HG03520 (cell line): ENCODE results near the gene PSEN1.

ENCODE experiments used
- ATAC-seq: cut with Tn5 transposase; IDR thresholded peaks from one replicate; pipeline ENCODE4 v1.9.1; 2021; ENCODE audit warnings: mild to moderate bottlenecking, moderate library complexity; ENCODE audit not compliant: unreplicated experiment

The PSEN1 gene

GRCh38 chr14:73136387-73137225 is at the start of gene PSEN1:
TSS of gene PSEN1 (plus strand) at chr14:73136507. CDS start at chr14:73148020, 11,513 bp downstream.
- peak; percentile 86 for ATAC-seq

- ATAC-seq, result no peak
Measured at GRCh38 chr14:73091044-73091443, 45.3 kb upstream of the PSEN1 start.

GRCh38 chr14:73097421-73097820 is 38.9 kb upstream of the PSEN1 start:
- ATAC-seq, result no peak

- ATAC-seq, result no peak
Measured at GRCh38 chr14:73100334-73100733, 36.0 kb upstream of the PSEN1 start.

GRCh38 chr14:73102806-73103497 is 33.4 kb upstream of the PSEN1 start:
- no peak for ATAC-seq

GRCh38 chr14:73105050-73105449 is 31.3 kb upstream of the PSEN1 start:
- ATAC-seq, result no peak

- ATAC-seq, result no peak
Measured at GRCh38 chr14:73105727-73106126, 30.6 kb upstream of the PSEN1 start.

- ATAC-seq, result no peak
Measured at GRCh38 chr14:73116079-73116665, 20.1 kb upstream of the PSEN1 start.

GRCh38 chr14:73124180-73124894 is 12.0 kb upstream of the PSEN1 start:
- ATAC-seq, result no peak

- ATAC-seq, result no peak
Measured at GRCh38 chr14:73125169-73125588, 11.1 kb upstream of the PSEN1 start.

GRCh38 chr14:73125746-73126145 is 10.6 kb upstream of the PSEN1 start:
- ATAC-seq, result no peak

GRCh38 chr14:73133795-73134194 is 2.5 kb upstream of the PSEN1 start:
- no peak for ATAC-seq

- ATAC-seq, result no peak
Measured at GRCh38 chr14:73136085-73136386, 271 bp upstream of the PSEN1 start.

- no peak for ATAC-seq
Measured at GRCh38 chr14:73140811-73141323, 4.6 kb downstream of the PSEN1 start.

GRCh38 chr14:73142216-73142615 is 5.9 kb downstream of the PSEN1 start:
- no peak for ATAC-seq

GRCh38 chr14:73143003-73143402 is 6.7 kb downstream of the PSEN1 start:
- no peak for ATAC-seq

GRCh38 chr14:73143617-73144016 is 7.3 kb downstream of the PSEN1 start:
- ATAC-seq, result no peak

GRCh38 chr14:73145371-73145770 is 9.1 kb downstream of the PSEN1 start:
- no peak for ATAC-seq

GRCh38 chr14:73146111-73146510 is 9.8 kb downstream of the PSEN1 start:
- no peak for ATAC-seq

- no peak for ATAC-seq
Measured at GRCh38 chr14:73149753-73150152, 13.4 kb downstream of the PSEN1 start.

GRCh38 chr14:73153272-73153671 is 17.0 kb downstream of the PSEN1 start:
- ATAC-seq, result no peak
